ENCODE results near the gene USP36. TPM values are rescaled to one million over a fixed set of nuclear protein-coding genes. Genes with fewer than 3 reads are reported as not detected.

USP36 gene
- total RNA-seq, 1 experiment from 2014 or later, result 37.5 TPM

DNA sequence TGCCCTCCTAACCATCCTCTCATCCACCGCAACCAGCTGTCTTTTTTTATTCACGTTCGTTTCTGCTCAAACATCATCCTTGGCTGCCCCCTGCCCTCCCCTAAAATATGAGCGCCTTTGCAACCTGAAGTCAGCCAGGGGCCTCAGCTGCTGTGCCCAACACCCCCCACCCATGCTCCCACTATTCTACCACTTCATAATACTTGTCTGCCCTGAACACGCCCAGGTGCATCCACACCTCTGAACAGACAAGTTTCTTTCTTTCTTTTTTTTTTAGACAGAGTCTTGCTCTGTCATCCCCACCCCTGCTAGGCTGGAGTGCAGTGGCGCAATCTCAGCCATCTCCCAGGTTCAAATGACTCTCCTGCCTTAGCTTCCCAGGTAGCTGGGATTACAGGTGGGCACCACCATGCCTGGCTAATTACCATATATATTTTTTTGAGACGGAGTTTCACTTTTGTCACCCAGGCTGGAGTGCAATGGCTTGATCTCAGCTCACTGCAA, 35.5 kb upstream of the USP36 start:
- H3K4me1 ChIP-seq (ENCODE audit: insufficient read depth, low read length), result peaks cover 23% of the 10 kb centered on the region
- H3K9ac ChIP-seq (ENCODE audit: low read length), result peak overlapping the region; percentile 29
- no peaks in the 10 kb centered on the region for H3F3A ChIP-seq (ENCODE audit: low read length, unreplicated experiment)
- peak overlapping the region; percentile 41 for H3K4me2 ChIP-seq (ENCODE audit: low read length)
- H2AFZ ChIP-seq (ENCODE audit: low read length), result peak overlapping the region; percentile 43; the same call in 1 of the 2 replicates
- H3K79me2 ChIP-seq (ENCODE audit: low read length), result peaks cover 5% of the 10 kb centered on the region; the same call in 1 of the 2 replicates
- intact Hi-C loops (cut with micrococcal nuclease), result no loop called here
- no peak for DNase-seq
- POLR2A ChIA-PET (ENCODE audit: unreplicated experiment), result no interaction called here
- no peak for ATAC-seq
- no peaks in the 10 kb centered on the region for H4K20me1 ChIP-seq (ENCODE audit: low read length)
- H3K9me2 ChIP-seq (replicated peaks; ENCODE audit: low read length), result no peaks in the 10 kb centered on the region
- peak overlapping the region; percentile 59 for H3K27ac ChIP-seq (ENCODE audit: low read length)
- H3K27me3 ChIP-seq (ENCODE audit: low read length), result no peaks in the 10 kb centered on the region
- TF ChIP-seq EZH2 (IDR thresholded peaks at IDR 0.05; ENCODE audit: low read length, unreplicated experiment), result no peak
- no peak for TF ChIP-seq CTCF (conservative IDR thresholded peaks at IDR 0.05; ENCODE audit: low read depth, low read length)
- TF ChIP-seq EZH2phosphoT487 (IDR thresholded peaks at IDR 0.05; ENCODE audit: borderline replicate concordance, low read length), result no peak
- no peak overlapping the region for H3K4me3 ChIP-seq (ENCODE audit: low read length)
- H3K9me3 ChIP-seq (ENCODE audit: low read length), result no peaks in the 10 kb centered on the region
- CTCF ChIA-PET, result no interaction called here
- H3K36me3 ChIP-seq (ENCODE audit: low read depth, low read length), result peaks cover 4% of the 10 kb centered on the region; the same call in 1 of the 2 replicates
- no TSS peak for BruUV-seq (replicated peaks)

GRCh38 chr17:78875363-78876093, 34.9 kb upstream of the USP36 start:
- H3K79me2 ChIP-seq (ENCODE audit: low read length), result peaks cover 5% of the 10 kb centered on the region; the same call in 1 of the 2 replicates
- peak; percentile 64 for ATAC-seq
- TF ChIP-seq CTCF (conservative IDR thresholded peaks at IDR 0.05; ENCODE audit: low read depth, low read length), result no peak
- no peak for TF ChIP-seq EZH2 (IDR thresholded peaks at IDR 0.05; ENCODE audit: low read length, unreplicated experiment)
- no peak for TF ChIP-seq EZH2phosphoT487 (IDR thresholded peaks at IDR 0.05; ENCODE audit: borderline replicate concordance, low read length)

More at GRCh38 chr17:78875363-78876093, 34.9 kb upstream of the USP36 start:
- Histone ChIP-seq H3K27ac (ENCODE audit: low read length) (peak overlapping the region; percentile 59), H3K36me3 (ENCODE audit: low read depth, low read length) (peaks cover 4% of the 10 kb centered on the region; the same call in 1 of the 2 replicates), H3K4me2 (ENCODE audit: low read length) (peak overlapping the region; percentile 41), H3K4me3 (ENCODE audit: low read length) (no peak overlapping the region), H2AFZ (ENCODE audit: low read length) (peak overlapping the region; percentile 43; the same call in 1 of the 2 replicates), H3K27me3 (ENCODE audit: low read length) (no peaks in the 10 kb centered on the region), H3K9me3 (ENCODE audit: low read length) (no peaks in the 10 kb centered on the region), H3K9me2 (replicated peaks; ENCODE audit: low read length) (no peaks in the 10 kb centered on the region), H3F3A (ENCODE audit: low read length, unreplicated experiment) (no peaks in the 10 kb centered on the region), H4K20me1 (ENCODE audit: low read length) (no peaks in the 10 kb centered on the region), H3K9ac (ENCODE audit: low read length) (peak overlapping the region; percentile 29), H3K4me1 (ENCODE audit: insufficient read depth, low read length) (peaks cover 23% of the 10 kb centered on the region)
- DNase-seq, result peak; percentile 52
- no TSS peak for BruUV-seq (replicated peaks)
- CTCF ChIA-PET, result interaction anchor here (0.9 kb wide), 1 partner anchor 96 kb away, joined by 4 read pairs; no protein-coding TSS in a partner anchor
- intact Hi-C loops (cut with micrococcal nuclease), result no loop called here
- POLR2A ChIA-PET (ENCODE audit: unreplicated experiment), result interaction anchor here (0.7 kb wide), 1 partner anchor 8 kb away, joined by 7 read pairs; no protein-coding TSS in a partner anchor
